Smooth muscle cell of bladder (primary cell): ENCODE results near the gene NEDD4. TPM values are rescaled to one million over a fixed set of nuclear protein-coding genes. Genes with fewer than 3 reads are reported as not detected.

Experiments used
- total RNA-seq: library from RNA; depleted of rRNA; stranded (reverse); fragments of >200 nt; gene quantifications from 2 replicates; pipeline ENCODE4 v1.2.3, GENCODE V29; 2014

NEDD4 gene
- 17.0 and 19.9 TPM in 2 replicates for total RNA-seq

GRCh38 chr15:55993111-55993803 is at the start of gene NEDD4:
Gene NEDD4 (minus strand): TSS chr15:55993612. CDS start chr15:55993555, 57 bp downstream.

